Rectal smooth muscle tissue (tissue), 1 donor: Measurements from ENCODE around the gene UBA1.

Source experiments
- H3K27ac ChIP-seq: one replicate; pipeline ENCODE4 v1.7.0; 2013; ENCODE audit warnings: low read depth, low read length, inconsistent platforms
- H3K27me3 ChIP-seq: one replicate; pipeline ENCODE4 v1.7.0; 2013; ENCODE audit warnings: low read length; ENCODE audit not compliant: control insufficient read depth, insufficient read depth
- H3K36me3 ChIP-seq: one replicate; pipeline ENCODE4 v1.7.0; 2013; ENCODE audit warnings: low read length; ENCODE audit not compliant: control insufficient read depth, insufficient read depth
- H3K4me1 ChIP-seq: one replicate; pipeline ENCODE4 v1.7.0; 2013; ENCODE audit warnings: low read length; ENCODE audit not compliant: control insufficient read depth, insufficient read depth
- H3K4me3 ChIP-seq: one replicate; pipeline ENCODE4 v1.7.0; 2013; ENCODE audit warnings: low read length
- H3K9ac ChIP-seq: one replicate; pipeline ENCODE4 v1.7.0; 2013; ENCODE audit warnings: low read length

UBA1 gene

GRCh38 chrX:47193475-47194193 is at the start of gene UBA1:
UBA1 (plus strand) TSS chrX:47193829; CDS start chrX:47198803, 4,974 bp downstream.
- peaks cover 17% of the 10 kb centered on the region for H3K4me1 ChIP-seq
- H3K27me3 ChIP-seq, result no peaks in the 10 kb centered on the region
- peak within 1 kb of the TSS; percentile 74 for H3K4me3 ChIP-seq
- H3K27ac ChIP-seq, result peak within 1 kb of the TSS; percentile 96
- peaks cover 12% of the 10 kb centered on the region for H3K36me3 ChIP-seq
- peak within 1 kb of the TSS; percentile 81 for H3K9ac ChIP-seq

- Histone ChIP-seq H3K27me3 (no peaks in the 10 kb centered on the region), H3K36me3 (no peaks in the 10 kb centered on the region), H3K4me1 (peaks cover 7% of the 10 kb centered on the region), H3K4me3 (peak overlapping the region; percentile 73), H3K9ac (peak overlapping the region; percentile 45), H3K27ac (peak overlapping the region; percentile 94)
Measured at GRCh38 chrX:47143894-47144625, 49.6 kb upstream of the UBA1 start.

GRCh38 chrX:47144626-47145394 is 48.8 kb upstream of the UBA1 start, which contains the start of the genes NDUFB11 and RBM10:
NDUFB11 (minus strand) TSS chrX:47144702; CDS start chrX:47144679, 23 bp downstream.
RBM10 (plus strand) TSS chrX:47145221; CDS start chrX:47147482, 2,261 bp downstream.
- Histone ChIP-seq H3K9ac (peak within 1 kb of the TSS; percentile 67), H3K4me1 (peaks cover 7% of the 10 kb centered on the region), H3K4me3 (peak within 1 kb of the TSS; percentile 73), H3K36me3 (no peaks in the 10 kb centered on the region), H3K27me3 (no peaks in the 10 kb centered on the region), H3K27ac (peak within 1 kb of the TSS; percentile 94)

GRCh38 chrX:47145395-47146120 is 48.1 kb upstream of the UBA1 start:
- H3K27me3 ChIP-seq, result no peaks in the 10 kb centered on the region
- H3K9ac ChIP-seq, result peak overlapping the region; percentile 67
- peak overlapping the region; percentile 73 for H3K4me3 ChIP-seq
- H3K4me1 ChIP-seq, result peaks cover 7% of the 10 kb centered on the region
- H3K36me3 ChIP-seq, result no peaks in the 10 kb centered on the region
- peak overlapping the region; percentile 94 for H3K27ac ChIP-seq

GRCh38 chrX:47146121-47146935 is 47.3 kb upstream of the UBA1 start:
- Histone ChIP-seq H3K9ac (peak overlapping the region; percentile 11), H3K27me3 (no peaks in the 10 kb centered on the region), H3K27ac (peak overlapping the region; percentile 6), H3K4me3 (peak overlapping the region; percentile 73), H3K4me1 (peaks cover 7% of the 10 kb centered on the region), H3K36me3 (no peaks in the 10 kb centered on the region)

- Histone ChIP-seq H3K9ac (no peak overlapping the region), H3K27ac (no peak overlapping the region), H3K4me1 (peaks cover 7% of the 10 kb centered on the region), H3K4me3 (no peak overlapping the region), H3K36me3 (no peaks in the 10 kb centered on the region), H3K27me3 (no peaks in the 10 kb centered on the region)
Measured at GRCh38 chrX:47146936-47147859, 46.4 kb upstream of the UBA1 start.

- H3K36me3 ChIP-seq, result no peaks in the 10 kb centered on the region
- H3K4me3 ChIP-seq, result no peak overlapping the region
- H3K9ac ChIP-seq, result no peak overlapping the region
- no peak overlapping the region for H3K27ac ChIP-seq
- H3K4me1 ChIP-seq, result peaks cover 7% of the 10 kb centered on the region
- no peaks in the 10 kb centered on the region for H3K27me3 ChIP-seq
Measured at GRCh38 chrX:47148946-47149345, 44.7 kb upstream of the UBA1 start.

GRCh38 chrX:47151435-47151834 is 42.2 kb upstream of the UBA1 start:
- H3K27me3 ChIP-seq, result no peaks in the 10 kb centered on the region
- H3K36me3 ChIP-seq, result peaks cover under 1% of the 10 kb centered on the region

GRCh38 chrX:47156611-47157520 is 36.8 kb upstream of the UBA1 start:
- no peak overlapping the region for H3K27ac ChIP-seq
- H3K4me3 ChIP-seq, result no peak overlapping the region
- no peak overlapping the region for H3K9ac ChIP-seq
- H3K4me1 ChIP-seq, result no peaks in the 10 kb centered on the region
- H3K36me3 ChIP-seq, result peaks cover 5% of the 10 kb centered on the region
- no peaks in the 10 kb centered on the region for H3K27me3 ChIP-seq

More at GRCh38 chrX:47151435-47151834, 42.2 kb upstream of the UBA1 start:
- Histone ChIP-seq H3K27ac (no peak overlapping the region), H3K9ac (no peak overlapping the region), H3K4me1 (peaks cover 4% of the 10 kb centered on the region), H3K4me3 (no peak overlapping the region)

- Histone ChIP-seq H3K27ac (no peak overlapping the region), H3K27me3 (no peaks in the 10 kb centered on the region), H3K9ac (no peak overlapping the region), H3K36me3 (peaks cover 5% of the 10 kb centered on the region), H3K4me3 (no peak overlapping the region), H3K4me1 (no peaks in the 10 kb centered on the region)
Measured at GRCh38 chrX:47158131-47158530, 35.5 kb upstream of the UBA1 start.
